HG03175 (cell line): ENCODE data around the gene IL17RE.
A peak's percentile ranks its signal among the peaks of the same experiment; 100 is the strongest.
"Not testable (repeated sequence)": the region's sequence is repeated elsewhere in the genome, so short reads cannot be mapped to it uniquely, and the experiment has no call there.

ENCODE experiments used
- ATAC-seq: cut with Tn5 transposase; IDR thresholded peaks from one replicate; pipeline ENCODE4 v1.9.1; 2021; ENCODE audit warnings: mild to moderate bottlenecking, moderate library complexity; ENCODE audit not compliant: unreplicated experiment

The IL17RE gene

GRCh38 chr3:9879830-9880549 lies 22.7 kb upstream of the IL17RE start, which contains the start of gene CIDEC:
Gene CIDEC (minus strand): TSS chr3:9880253. CDS start chr3:9878486, 1,767 bp downstream.
- ATAC-seq: no peak

GRCh38 chr3:9881441-9881840 lies 21.2 kb upstream of the IL17RE start:
- ATAC-seq: no peak

- no peak for ATAC-seq
Measured at GRCh38 chr3:9883706-9884554, 18.7 kb upstream of the IL17RE start.

- no peak for ATAC-seq
Measured at GRCh38 chr3:9884555-9885165, 18.0 kb upstream of the IL17RE start.

GRCh38 chr3:9886328-9886727 lies 16.3 kb upstream of the IL17RE start:
- ATAC-seq: no peak

- no peak for ATAC-seq
Measured at GRCh38 chr3:9887480-9887879, 15.2 kb upstream of the IL17RE start.

GRCh38 chr3:9888540-9888939 lies 14.1 kb upstream of the IL17RE start:
- ATAC-seq: no peak

GRCh38 chr3:9889405-9889804 lies 13.2 kb upstream of the IL17RE start:
- no peak for ATAC-seq

GRCh38 chr3:9890249-9891071 lies 12.2 kb upstream of the IL17RE start, which contains the start of gene JAGN1:
Gene JAGN1 (plus strand): TSS chr3:9890610. CDS start chr3:9890723, 113 bp downstream.
- peak; percentile 81 for ATAC-seq

- no peak for ATAC-seq
Measured at GRCh38 chr3:9891072-9891622, 11.5 kb upstream of the IL17RE start.

GRCh38 chr3:9893739-9894138 lies 8.9 kb upstream of the IL17RE start:
- no peak for ATAC-seq

- not testable (repeated sequence) for ATAC-seq
Measured at GRCh38 chr3:9895715-9896114, 6.9 kb upstream of the IL17RE start.

GRCh38 chr3:9896755-9897407 lies 5.8 kb upstream of the IL17RE start:
- not testable (repeated sequence) for ATAC-seq

- peak; percentile 68 for ATAC-seq
Measured at GRCh38 chr3:9897408-9898372, 5.0 kb upstream of the IL17RE start.

GRCh38 chr3:9898467-9899241 lies 4.0 kb upstream of the IL17RE start:
- no peak for ATAC-seq

GRCh38 chr3:9899289-9899791 lies 3.3 kb upstream of the IL17RE start:
- ATAC-seq: no peak

- ATAC-seq: not testable (repeated sequence)
Measured at GRCh38 chr3:9900965-9901415, 1.7 kb upstream of the IL17RE start.

GRCh38 chr3:9901967-9902366 lies 681 bp upstream of the IL17RE start:
- no peak for ATAC-seq
